IgD-negative memory B cell (primary cell): ENCODE measurements around the gene CFAP97D1. TPM values are rescaled to one million over a fixed set of nuclear protein-coding genes. Genes with fewer than 3 reads are reported as not detected.

Source experiments
- H3K27ac Mint-ChIP-seq, 3 donors: one replicate each; pipeline ENCODE4 v1.8.0; 2020 to 2022; ENCODE audit warnings: mild to moderate bottlenecking in 3 of 3, mixed read lengths in 3 of 3, moderate library complexity in 1 of 3
- H3K27me3 Mint-ChIP-seq: one replicate; pipeline ENCODE4 v1.8.0; 2021; ENCODE audit warnings: mixed read lengths
- H3K36me3 Mint-ChIP-seq: one replicate; pipeline ENCODE4 v1.8.0; 2020; ENCODE audit warnings: mild to moderate bottlenecking, mixed read lengths
- H3K4me1 Mint-ChIP-seq, 3 donors: one replicate each; pipeline ENCODE4 v1.8.0; 2020 to 2022; ENCODE audit warnings: mixed read lengths in 3 of 3, mild to moderate bottlenecking in 1 of 3
- H3K4me3 Mint-ChIP-seq, 4 donors: one replicate each; pipeline ENCODE4 v1.8.0; 2020 to 2022; ENCODE audit warnings: mild to moderate bottlenecking in 4 of 4, mixed read lengths in 4 of 4, moderate library complexity in 3 of 4
- H3K9me3 Mint-ChIP-seq, 3 donors: one replicate each; pipeline ENCODE4 v1.8.0; 2020 to 2021; ENCODE audit warnings: mixed read lengths in 3 of 3, mild to moderate bottlenecking in 1 of 3
- polyA plus RNA-seq: library from polyadenylated mRNA; unstranded; fragments of 300-500 nt; fragmentation: Illumina TruSeq; gene quantifications from one replicate; pipeline ENCODE4 v1.2.3, GENCODE V29; 2021

The CFAP97D1 gene
- polyA plus RNA-seq, 1 donor from 2014 or later: not detected

DNA sequence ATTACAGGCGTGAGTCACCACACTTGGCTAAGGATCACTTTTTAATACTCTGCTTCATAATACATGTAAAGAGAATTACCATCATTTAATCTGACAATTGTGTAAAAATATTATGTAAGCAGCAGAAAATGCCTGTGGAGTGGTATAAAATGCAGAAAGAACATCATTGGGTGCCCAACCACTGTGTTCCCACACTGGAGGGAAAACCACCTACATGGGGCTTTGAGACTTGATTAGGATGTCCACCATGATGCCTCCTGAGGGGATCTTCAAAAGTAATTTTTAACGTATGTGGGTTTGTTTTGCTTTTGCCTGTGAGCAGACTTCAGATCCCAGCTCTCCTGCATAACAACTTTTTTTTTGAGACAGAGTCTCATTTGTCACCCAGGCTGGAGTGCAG lies 18.8 kb downstream of the CFAP97D1 start:
- Mint-ChIP-seq H3K4me1 (no peaks in the 10 kb centered on the region), H3K9me3 (peaks cover 0 to 2% (median 0%) of the 10 kb centered on the region in 3 donors), H3K27me3 (peaks cover 30% of the 10 kb centered on the region), H3K4me3 (peak overlapping the region in 1 of 4 donors; percentile 33), H3K36me3 (no peaks in the 10 kb centered on the region), H3K27ac (no peak overlapping the region)

DNA sequence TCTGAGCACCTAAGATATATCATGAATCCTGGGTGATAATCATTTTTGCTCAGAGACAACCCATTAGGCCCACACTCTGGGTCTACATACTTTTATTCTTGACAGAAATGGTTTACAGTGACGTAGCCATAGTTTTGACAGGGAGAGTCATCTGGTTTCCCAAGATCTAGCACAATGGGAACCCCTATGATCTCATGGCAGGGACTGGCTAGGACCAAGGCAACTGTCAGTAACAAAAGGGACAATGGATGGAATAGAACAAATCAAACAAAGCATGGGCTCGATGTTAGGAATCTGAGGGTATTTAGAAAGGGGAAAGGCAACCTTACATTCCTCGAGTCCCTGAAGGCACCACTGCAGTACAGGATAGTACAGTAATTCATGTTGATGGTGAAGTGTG lies 20.5 kb downstream of the CFAP97D1 start:
- H3K4me1 Mint-ChIP-seq: no peaks in the 10 kb centered on the region
- H3K9me3 Mint-ChIP-seq: peaks cover 3 to 4% (median 4%) of the 10 kb centered on the region in 3 donors
- H3K27me3 Mint-ChIP-seq: peaks cover 25% of the 10 kb centered on the region
- no peak overlapping the region for H3K27ac Mint-ChIP-seq
- no peak overlapping the region for H3K4me3 Mint-ChIP-seq
- H3K36me3 Mint-ChIP-seq: no peaks in the 10 kb centered on the region

DNA sequence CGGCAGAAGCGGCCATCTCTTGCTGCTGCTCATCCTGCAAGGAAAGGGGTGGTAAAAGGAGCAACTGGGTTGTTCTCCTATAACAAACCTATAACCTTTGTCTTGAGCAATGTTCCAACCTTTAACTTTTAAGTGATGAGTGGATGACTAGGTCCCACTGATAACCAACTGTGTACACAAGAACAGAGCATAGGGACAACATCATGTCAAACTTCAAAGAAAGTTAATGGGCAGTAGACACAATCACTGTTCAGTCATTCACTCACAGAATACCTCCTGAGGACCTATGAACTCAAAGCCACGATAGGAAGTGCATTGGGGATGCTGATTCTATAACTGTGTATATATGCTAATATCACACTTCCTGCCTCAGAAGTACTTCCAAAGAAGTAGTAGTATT lies 21.6 kb downstream of the CFAP97D1 start:
- no peak overlapping the region for H3K27ac Mint-ChIP-seq
- H3K27me3 Mint-ChIP-seq: peaks cover 21% of the 10 kb centered on the region
- no peak overlapping the region for H3K4me3 Mint-ChIP-seq
- H3K36me3 Mint-ChIP-seq: no peaks in the 10 kb centered on the region
- H3K4me1 Mint-ChIP-seq: no peaks in the 10 kb centered on the region
- H3K9me3 Mint-ChIP-seq: peaks cover 2 to 4% (median 4%) of the 10 kb centered on the region in 3 donors

DNA sequence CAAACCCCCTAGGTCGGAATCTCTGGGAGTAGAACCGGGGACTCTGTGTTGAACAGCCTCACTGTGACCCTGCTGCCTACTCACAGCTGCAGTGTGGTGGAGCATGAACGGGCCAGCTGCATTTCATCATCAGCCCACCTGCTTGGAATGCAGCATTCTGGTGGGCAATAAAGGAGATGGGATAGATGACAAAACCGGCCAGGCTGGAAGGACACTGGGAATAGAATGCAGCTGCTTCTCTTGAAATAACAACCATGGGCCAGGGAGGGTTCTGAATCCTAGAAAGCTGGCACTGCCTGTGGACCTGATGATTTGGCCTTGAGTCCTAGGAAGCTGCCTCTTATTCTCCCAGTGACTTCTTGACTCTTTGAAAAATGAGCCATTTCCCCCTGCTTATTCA lies 23.5 kb downstream of the CFAP97D1 start:
- H3K27me3 Mint-ChIP-seq: peaks cover 16% of the 10 kb centered on the region
- H3K36me3 Mint-ChIP-seq: no peaks in the 10 kb centered on the region
- H3K4me1 Mint-ChIP-seq: no peaks in the 10 kb centered on the region
- no peak overlapping the region for H3K27ac Mint-ChIP-seq
- peaks cover 2 to 4% (median 4%) of the 10 kb centered on the region in 3 donors for H3K9me3 Mint-ChIP-seq
- H3K4me3 Mint-ChIP-seq: no peak overlapping the region

DNA sequence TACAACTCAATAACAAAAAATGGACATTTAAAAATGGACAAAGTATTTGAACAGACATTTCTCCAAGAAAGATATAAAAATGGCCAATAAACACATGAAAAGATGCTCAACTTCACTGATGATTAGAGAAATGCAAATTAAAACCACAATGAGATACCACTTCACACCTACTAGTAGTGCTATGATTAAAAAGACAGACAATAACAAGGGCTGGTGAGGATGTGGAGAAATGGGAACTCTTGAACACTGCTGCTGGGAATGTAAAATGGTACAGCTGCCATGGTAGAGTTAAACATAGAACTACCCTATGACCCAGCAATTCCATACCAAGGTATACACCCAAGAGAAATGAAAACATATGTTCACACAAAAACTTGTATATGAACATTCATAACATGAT lies 24.9 kb downstream of the CFAP97D1 start:
- H3K36me3 Mint-ChIP-seq: no peaks in the 10 kb centered on the region
- peaks cover 11% of the 10 kb centered on the region for H3K27me3 Mint-ChIP-seq
- H3K27ac Mint-ChIP-seq: no peak overlapping the region

GRCh38 chr17:43808076-43808475 lies 27.8 kb downstream of the CFAP97D1 start:
- H3K9me3 Mint-ChIP-seq: peaks cover 2 to 4% (median 4%) of the 10 kb centered on the region in 3 donors
- H3K27ac Mint-ChIP-seq: peak overlapping the region in 1 of 3 donors; percentile 22
- no peaks in the 10 kb centered on the region for H3K36me3 Mint-ChIP-seq
- H3K27me3 Mint-ChIP-seq: peaks cover 15% of the 10 kb centered on the region
- H3K4me1 Mint-ChIP-seq: no peaks in the 10 kb centered on the region
- no peak overlapping the region for H3K4me3 Mint-ChIP-seq

More for the DNA sequence above, 24.9 kb downstream of the CFAP97D1 start:
- peaks cover 2 to 4% (median 4%) of the 10 kb centered on the region in 3 donors for H3K9me3 Mint-ChIP-seq
- H3K4me1 Mint-ChIP-seq: no peaks in the 10 kb centered on the region
- H3K4me3 Mint-ChIP-seq: no peak overlapping the region

GRCh38 chr17:43809121-43809520 lies 28.9 kb downstream of the CFAP97D1 start:
- Mint-ChIP-seq H3K4me3 (no peak overlapping the region), H3K27ac (no peak overlapping the region), H3K9me3 (peaks cover 2 to 4% (median 4%) of the 10 kb centered on the region in 3 donors), H3K4me1 (no peaks in the 10 kb centered on the region), H3K36me3 (no peaks in the 10 kb centered on the region), H3K27me3 (peaks cover 8% of the 10 kb centered on the region)

DNA sequence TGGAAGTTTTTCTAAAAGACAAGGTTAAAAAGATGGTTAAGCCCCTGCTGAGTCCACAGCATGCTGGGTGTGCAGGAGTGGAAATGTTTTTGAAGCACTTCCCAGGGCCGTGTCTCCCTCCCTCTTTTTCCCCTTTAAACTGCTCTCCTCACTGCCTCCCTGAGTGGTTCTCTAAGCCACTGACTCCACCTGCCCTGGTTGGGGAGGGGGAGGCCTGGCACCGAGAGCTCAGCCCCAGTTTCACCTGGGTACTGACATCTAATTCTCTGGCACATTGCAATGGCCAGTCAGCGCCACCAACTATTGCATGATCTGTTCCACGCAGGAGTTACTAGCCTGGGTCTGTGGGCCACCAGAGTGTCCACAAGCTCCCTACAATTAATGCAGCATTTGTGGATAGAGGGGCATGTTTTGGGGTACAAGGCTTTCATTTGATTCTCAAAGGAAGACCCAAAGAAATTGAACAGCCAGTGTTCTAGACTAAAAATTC lies 30.0 kb downstream of the CFAP97D1 start:
- H3K4me3 Mint-ChIP-seq: no peak overlapping the region
- H3K27me3 Mint-ChIP-seq: peaks cover 8% of the 10 kb centered on the region
- H3K36me3 Mint-ChIP-seq: no peaks in the 10 kb centered on the region
- peaks cover 0 to under 1% (median under 1%) of the 10 kb centered on the region in 3 donors for H3K9me3 Mint-ChIP-seq
- H3K27ac Mint-ChIP-seq: no peak overlapping the region
- no peaks in the 10 kb centered on the region for H3K4me1 Mint-ChIP-seq

DNA sequence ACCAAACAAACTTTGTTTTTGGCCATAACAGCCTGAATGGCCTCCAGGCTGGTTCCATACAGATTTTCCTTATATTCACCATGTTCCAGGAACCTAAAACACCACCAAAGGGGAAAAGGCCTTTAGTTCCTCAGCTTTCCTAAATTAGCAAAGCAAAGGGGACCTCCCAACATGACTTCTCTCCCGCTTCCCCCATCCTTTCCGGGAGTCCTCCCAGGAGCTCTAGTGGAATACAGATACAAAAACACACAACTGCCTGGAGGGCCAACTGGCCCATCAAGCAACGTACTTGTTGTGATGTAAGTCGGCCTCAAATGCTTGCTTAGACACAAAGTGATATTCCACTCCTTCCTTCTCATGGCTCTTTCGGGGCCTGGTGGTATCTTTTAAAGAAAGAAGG lies 30.6 kb downstream of the CFAP97D1 start:
- no peak overlapping the region for H3K27ac Mint-ChIP-seq
- H3K27me3 Mint-ChIP-seq: peaks cover 8% of the 10 kb centered on the region
- H3K4me1 Mint-ChIP-seq: no peaks in the 10 kb centered on the region
- no peaks in the 10 kb centered on the region for H3K9me3 Mint-ChIP-seq
- H3K36me3 Mint-ChIP-seq: no peaks in the 10 kb centered on the region
- no peak overlapping the region for H3K4me3 Mint-ChIP-seq

GRCh38 chr17:43812396-43813265 lies 32.4 kb downstream of the CFAP97D1 start:
- Mint-ChIP-seq H3K27ac (no peak overlapping the region), H3K4me1 (no peaks in the 10 kb centered on the region), H3K4me3 (no peak overlapping the region), H3K27me3 (peaks cover 8% of the 10 kb centered on the region), H3K36me3 (no peaks in the 10 kb centered on the region), H3K9me3 (no peaks in the 10 kb centered on the region)

DNA sequence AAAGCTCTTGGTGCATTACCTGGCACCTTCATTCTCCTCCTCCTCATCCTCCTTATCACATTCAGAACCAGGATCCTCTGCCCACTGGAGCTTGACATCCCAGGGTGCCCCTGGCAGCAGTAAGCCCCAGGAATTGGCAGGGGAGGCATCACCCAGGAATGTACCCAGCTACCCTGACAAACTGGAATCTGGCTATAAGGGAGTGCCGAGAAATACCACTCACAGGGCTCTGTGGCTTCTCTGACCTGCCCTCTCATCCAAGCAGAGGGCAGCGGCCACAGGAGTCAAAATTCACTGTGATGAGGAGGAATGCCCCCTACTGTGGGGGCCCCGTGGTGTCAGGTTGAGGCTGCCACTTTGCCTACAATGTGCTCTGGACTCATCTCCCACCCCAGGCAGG lies 33.2 kb downstream of the CFAP97D1 start:
- no peak overlapping the region for H3K4me3 Mint-ChIP-seq
- no peaks in the 10 kb centered on the region for H3K36me3 Mint-ChIP-seq
- H3K27me3 Mint-ChIP-seq: peaks cover 8% of the 10 kb centered on the region
- no peaks in the 10 kb centered on the region for H3K9me3 Mint-ChIP-seq
- no peak overlapping the region for H3K27ac Mint-ChIP-seq
- H3K4me1 Mint-ChIP-seq: no peaks in the 10 kb centered on the region

DNA sequence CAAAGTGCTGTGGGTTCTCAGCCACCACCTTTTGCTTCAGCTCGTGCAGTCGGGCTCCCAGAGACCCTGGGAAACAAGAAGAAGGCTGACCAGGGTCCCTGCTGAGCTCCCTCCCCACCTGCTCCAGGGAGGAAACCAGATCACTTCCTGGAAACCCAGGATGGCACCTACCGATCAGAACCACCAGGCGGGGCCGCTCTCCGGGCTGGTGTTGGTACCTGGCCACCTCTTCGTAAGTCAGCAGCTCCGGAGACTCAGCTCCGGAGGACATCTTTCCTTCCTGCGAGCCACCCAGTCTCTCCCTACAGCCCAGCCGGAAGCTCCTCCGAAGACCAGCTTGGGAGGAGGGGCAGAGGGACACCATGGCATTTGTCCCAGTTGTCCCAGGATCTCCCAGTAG lies 33.8 kb downstream of the CFAP97D1 start:
- no peaks in the 10 kb centered on the region for H3K36me3 Mint-ChIP-seq
- H3K4me1 Mint-ChIP-seq: no peaks in the 10 kb centered on the region
- H3K4me3 Mint-ChIP-seq: no peak overlapping the region
- H3K27ac Mint-ChIP-seq: no peak overlapping the region
- no peaks in the 10 kb centered on the region for H3K9me3 Mint-ChIP-seq
- H3K27me3 Mint-ChIP-seq: peaks cover 8% of the 10 kb centered on the region

DNA sequence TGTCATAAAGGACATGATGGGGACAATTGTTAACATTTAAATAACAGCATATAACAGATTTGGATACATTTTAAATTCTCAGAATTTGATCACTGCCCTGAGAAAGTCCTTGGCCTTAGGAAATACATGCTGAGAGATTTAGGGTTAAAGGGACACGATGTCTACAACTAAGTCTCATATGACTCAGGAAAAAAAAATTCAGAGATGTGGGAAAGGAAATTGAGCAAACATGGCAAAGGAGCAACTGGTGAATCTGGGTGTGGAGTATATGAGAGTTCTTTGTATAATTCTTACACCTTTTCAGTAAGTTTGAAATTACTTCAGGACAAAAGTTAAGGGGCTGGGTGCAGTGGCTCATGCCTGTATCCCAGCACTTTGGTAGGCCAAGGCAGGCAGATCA lies 34.5 kb downstream of the CFAP97D1 start:
- peaks cover 5% of the 10 kb centered on the region for H3K27me3 Mint-ChIP-seq
- H3K36me3 Mint-ChIP-seq: no peaks in the 10 kb centered on the region
- H3K9me3 Mint-ChIP-seq: no peaks in the 10 kb centered on the region
- H3K27ac Mint-ChIP-seq: no peak overlapping the region
- no peak overlapping the region for H3K4me3 Mint-ChIP-seq
- no peaks in the 10 kb centered on the region for H3K4me1 Mint-ChIP-seq

GRCh38 chr17:43816336-43817320 lies 36.4 kb downstream of the CFAP97D1 start:
- no peak overlapping the region for H3K4me3 Mint-ChIP-seq
- no peaks in the 10 kb centered on the region for H3K9me3 Mint-ChIP-seq
- H3K27me3 Mint-ChIP-seq: peaks cover 3% of the 10 kb centered on the region
- no peak overlapping the region for H3K27ac Mint-ChIP-seq
- H3K36me3 Mint-ChIP-seq: no peaks in the 10 kb centered on the region
- no peaks in the 10 kb centered on the region for H3K4me1 Mint-ChIP-seq

GRCh38 chr17:43817826-43818225 lies 37.6 kb downstream of the CFAP97D1 start:
- Mint-ChIP-seq H3K9me3 (no peaks in the 10 kb centered on the region), H3K4me1 (no peaks in the 10 kb centered on the region), H3K27ac (no peak overlapping the region), H3K36me3 (no peaks in the 10 kb centered on the region), H3K27me3 (no peaks in the 10 kb centered on the region), H3K4me3 (no peak overlapping the region)
